Measurements from ENCODE around the gene DEFB113.
"Not testable (repeated sequence)": the region's sequence is repeated elsewhere in the genome, so short reads cannot be mapped to it uniquely, and the experiment has no call there.

The DEFB113 gene

GRCh38 chr6:49966823-49967222, 2.6 kb downstream of the DEFB113 start:
- no peak overlapping the region for H3K4me3 ChIP-seq (ENCODE audit: low read depth in 1 of 2, low read length in 2 of 2)
- H3K36me3 ChIP-seq (ENCODE audit: control insufficient read depth in 1 of 2, insufficient read depth in 2 of 2, low read length in 2 of 2) = no peaks in the 10 kb centered on the region
- H3K4me1 ChIP-seq (ENCODE audit: control insufficient read depth in 1 of 2, insufficient read depth in 2 of 2, low read length in 2 of 2) = no peaks in the 10 kb centered on the region
- H3K9me3 ChIP-seq (ENCODE audit: control insufficient read depth in 1 of 2, low read length in 2 of 2) = no peaks in the 10 kb centered on the region
- H3K27ac ChIP-seq (ENCODE audit: low read length) = no peak overlapping the region
- no peaks in the 10 kb centered on the region for H3K27me3 ChIP-seq (ENCODE audit: low read depth, low read length)

GRCh38 chr6:49966334-49966733, 3.1 kb downstream of the DEFB113 start:
- Histone ChIP-seq H3K27ac (ENCODE audit: low read length) (no peak overlapping the region), H3K9me3 (ENCODE audit: control insufficient read depth in 1 of 2, low read length in 2 of 2) (no peaks in the 10 kb centered on the region), H3K4me1 (ENCODE audit: control insufficient read depth in 1 of 2, insufficient read depth in 2 of 2, low read length in 2 of 2) (no peaks in the 10 kb centered on the region), H3K36me3 (ENCODE audit: control insufficient read depth in 1 of 2, insufficient read depth in 2 of 2, low read length in 2 of 2) (no peaks in the 10 kb centered on the region), H3K27me3 (ENCODE audit: low read depth, low read length) (no peaks in the 10 kb centered on the region), H3K4me3 (ENCODE audit: low read depth in 1 of 2, low read length in 2 of 2) (no peak overlapping the region)

- Histone ChIP-seq H3K27me3 (ENCODE audit: low read depth, low read length) (no peaks in the 10 kb centered on the region), H3K27ac (ENCODE audit: low read length) (no peak within 1 kb of the TSS), H3K4me1 (ENCODE audit: control insufficient read depth in 1 of 2, insufficient read depth in 2 of 2, low read length in 2 of 2) (no peaks in the 10 kb centered on the region), H3K9me3 (ENCODE audit: control insufficient read depth in 1 of 2, low read length in 2 of 2) (no peaks in the 10 kb centered on the region), H3K4me3 (ENCODE audit: low read depth in 1 of 2, low read length in 2 of 2) (no peak within 1 kb of the TSS), H3K36me3 (ENCODE audit: control insufficient read depth in 1 of 2, insufficient read depth in 2 of 2, low read length in 2 of 2) (no peaks in the 10 kb centered on the region)
Observed at GRCh38 chr6:49964064-49964463, 5.4 kb downstream of the DEFB113 start, which contains the start of gene DEFB114. TSS of gene DEFB114 (minus strand) at chr6:49964164. CDS start at chr6:49964105, 59 bp downstream.

GRCh38 chr6:49958180-49958579, 11.2 kb downstream of the DEFB113 start:
- Histone ChIP-seq H3K27me3 (ENCODE audit: low read depth, low read length) (no peaks in the 10 kb centered on the region), H3K4me3 (ENCODE audit: low read depth in 1 of 2, low read length in 2 of 2) (no peak overlapping the region), H3K36me3 (ENCODE audit: control insufficient read depth in 1 of 2, insufficient read depth in 2 of 2, low read length in 2 of 2) (no peaks in the 10 kb centered on the region), H3K4me1 (ENCODE audit: control insufficient read depth in 1 of 2, insufficient read depth in 2 of 2, low read length in 2 of 2) (no peaks in the 10 kb centered on the region), H3K27ac (ENCODE audit: low read length) (no peak overlapping the region), H3K9me3 (ENCODE audit: control insufficient read depth in 1 of 2, low read length in 2 of 2) (no peaks in the 10 kb centered on the region)

GRCh38 chr6:49955847-49956246, 13.6 kb downstream of the DEFB113 start:
- no peaks in the 10 kb centered on the region for H3K9me3 ChIP-seq (ENCODE audit: control insufficient read depth in 1 of 2, low read length in 2 of 2)
- H3K4me1 ChIP-seq (ENCODE audit: control insufficient read depth in 1 of 2, insufficient read depth in 2 of 2, low read length in 2 of 2) = no peaks in the 10 kb centered on the region
- no peak overlapping the region for H3K27ac ChIP-seq (ENCODE audit: low read length)
- no peak overlapping the region for H3K4me3 ChIP-seq (ENCODE audit: low read depth in 1 of 2, low read length in 2 of 2)
- no peaks in the 10 kb centered on the region for H3K27me3 ChIP-seq (ENCODE audit: low read depth, low read length)
- H3K36me3 ChIP-seq (ENCODE audit: control insufficient read depth in 1 of 2, insufficient read depth in 2 of 2, low read length in 2 of 2) = no peaks in the 10 kb centered on the region

- Histone ChIP-seq H3K27me3 (ENCODE audit: low read depth, low read length) (no peaks in the 10 kb centered on the region), H3K4me3 (ENCODE audit: low read depth in 1 of 2, low read length in 2 of 2) (no peak overlapping the region), H3K27ac (ENCODE audit: low read length) (no peak overlapping the region)
Observed at GRCh38 chr6:49951926-49952325, 17.5 kb downstream of the DEFB113 start.

GRCh38 chr6:49950415-49950751, 19.0 kb downstream of the DEFB113 start:
- Histone ChIP-seq H3K27ac (ENCODE audit: low read length) (no peak overlapping the region), H3K27me3 (ENCODE audit: low read depth, low read length) (no peaks in the 10 kb centered on the region), H3K9me3 (ENCODE audit: control insufficient read depth in 1 of 2, low read length in 2 of 2) (no peaks in the 10 kb centered on the region), H3K4me3 (ENCODE audit: low read depth in 1 of 2, low read length in 2 of 2) (no peak overlapping the region), H3K36me3 (ENCODE audit: control insufficient read depth in 1 of 2, insufficient read depth in 2 of 2, low read length in 2 of 2) (no peaks in the 10 kb centered on the region), H3K4me1 (ENCODE audit: control insufficient read depth in 1 of 2, insufficient read depth in 2 of 2, low read length in 2 of 2) (no peaks in the 10 kb centered on the region)

More at GRCh38 chr6:49951926-49952325, 17.5 kb downstream of the DEFB113 start:
- no peaks in the 10 kb centered on the region for H3K4me1 ChIP-seq (ENCODE audit: control insufficient read depth in 1 of 2, insufficient read depth in 2 of 2, low read length in 2 of 2)
- no peaks in the 10 kb centered on the region for H3K9me3 ChIP-seq (ENCODE audit: control insufficient read depth in 1 of 2, low read length in 2 of 2)
- no peaks in the 10 kb centered on the region for H3K36me3 ChIP-seq (ENCODE audit: control insufficient read depth in 1 of 2, insufficient read depth in 2 of 2, low read length in 2 of 2)

- H3K4me1 ChIP-seq (ENCODE audit: control insufficient read depth in 1 of 2, insufficient read depth in 2 of 2, low read length in 2 of 2) = no peaks in the 10 kb centered on the region
- H3K27me3 ChIP-seq (ENCODE audit: low read depth, low read length) = no peaks in the 10 kb centered on the region
- no peak overlapping the region for H3K4me3 ChIP-seq (ENCODE audit: low read depth in 1 of 2, low read length in 2 of 2)
- no peaks in the 10 kb centered on the region for H3K9me3 ChIP-seq (ENCODE audit: control insufficient read depth in 1 of 2, low read length in 2 of 2)
- H3K27ac ChIP-seq (ENCODE audit: low read length) = no peak overlapping the region
- no peaks in the 10 kb centered on the region for H3K36me3 ChIP-seq (ENCODE audit: control insufficient read depth in 1 of 2, insufficient read depth in 2 of 2, low read length in 2 of 2)
Observed at GRCh38 chr6:49949062-49949461, 20.4 kb downstream of the DEFB113 start.

- H3K4me3 ChIP-seq (ENCODE audit: low read depth in 1 of 2, low read length in 2 of 2) = no peak overlapping the region
- H3K27ac ChIP-seq (ENCODE audit: low read length) = no peak overlapping the region
- no peaks in the 10 kb centered on the region for H3K36me3 ChIP-seq (ENCODE audit: control insufficient read depth in 1 of 2, insufficient read depth in 2 of 2, low read length in 2 of 2)
Observed at GRCh38 chr6:49946835-49947234, 22.6 kb downstream of the DEFB113 start.

GRCh38 chr6:49944068-49944467, 25.4 kb downstream of the DEFB113 start:
- H3K27ac ChIP-seq (ENCODE audit: low read length); H3K4me1 ChIP-seq (ENCODE audit: control insufficient read depth in 1 of 2, insufficient read depth in 2 of 2, low read length in 2 of 2): not testable (repeated sequence)

More at GRCh38 chr6:49946835-49947234, 22.6 kb downstream of the DEFB113 start:
- no peaks in the 10 kb centered on the region for H3K9me3 ChIP-seq (ENCODE audit: control insufficient read depth in 1 of 2, low read length in 2 of 2)
- no peaks in the 10 kb centered on the region for H3K27me3 ChIP-seq (ENCODE audit: low read depth, low read length)
- H3K4me1 ChIP-seq (ENCODE audit: control insufficient read depth in 1 of 2, insufficient read depth in 2 of 2, low read length in 2 of 2) = no peaks in the 10 kb centered on the region

GRCh38 chr6:49939993-49940498, 29.4 kb downstream of the DEFB113 start:
- no peak overlapping the region for H3K27ac ChIP-seq (ENCODE audit: low read length)
- no peaks in the 10 kb centered on the region for H3K27me3 ChIP-seq (ENCODE audit: low read depth, low read length)
- no peaks in the 10 kb centered on the region for H3K36me3 ChIP-seq (ENCODE audit: control insufficient read depth in 1 of 2, insufficient read depth in 2 of 2, low read length in 2 of 2)
- no peak overlapping the region for H3K4me3 ChIP-seq (ENCODE audit: low read depth in 1 of 2, low read length in 2 of 2)
- no peaks in the 10 kb centered on the region for H3K9me3 ChIP-seq (ENCODE audit: control insufficient read depth in 1 of 2, low read length in 2 of 2)
- H3K4me1 ChIP-seq (ENCODE audit: control insufficient read depth in 1 of 2, insufficient read depth in 2 of 2, low read length in 2 of 2) = no peaks in the 10 kb centered on the region

More at GRCh38 chr6:49944068-49944467, 25.4 kb downstream of the DEFB113 start:
- not testable (repeated sequence) for H3K27me3 ChIP-seq (ENCODE audit: low read depth, low read length); H3K4me3 ChIP-seq (ENCODE audit: low read depth in 1 of 2, low read length in 2 of 2); H3K36me3 ChIP-seq (ENCODE audit: control insufficient read depth in 1 of 2, insufficient read depth in 2 of 2, low read length in 2 of 2); H3K9me3 ChIP-seq (ENCODE audit: control insufficient read depth in 1 of 2, low read length in 2 of 2)

- H3K9me3 ChIP-seq (ENCODE audit: control insufficient read depth in 1 of 2, low read length in 2 of 2) = no peaks in the 10 kb centered on the region
- no peak overlapping the region for H3K4me3 ChIP-seq (ENCODE audit: low read depth in 1 of 2, low read length in 2 of 2)
- H3K4me1 ChIP-seq (ENCODE audit: control insufficient read depth in 1 of 2, insufficient read depth in 2 of 2, low read length in 2 of 2) = no peaks in the 10 kb centered on the region
- no peak overlapping the region for H3K27ac ChIP-seq (ENCODE audit: low read length)
- H3K36me3 ChIP-seq (ENCODE audit: control insufficient read depth in 1 of 2, insufficient read depth in 2 of 2, low read length in 2 of 2) = no peaks in the 10 kb centered on the region
- H3K27me3 ChIP-seq (ENCODE audit: low read depth, low read length) = no peaks in the 10 kb centered on the region
Observed at GRCh38 chr6:49937811-49938210, 31.6 kb downstream of the DEFB113 start.
